NAMALWA (cell line): ENCODE results near the gene GINS2.

Source experiments
- DNase-seq: peaks from one replicate; pipeline ENCODE4 v3.0.0-alpha.2; 2015; ENCODE audit warnings: low spot score

GINS2 gene

GRCh38 chr16:85688586-85689284 is at the start of gene GINS2:
Gene GINS2 (minus strand): TSS chr16:85688954. CDS start chr16:85688898, 56 bp downstream.
- DNase-seq, result peak; percentile 94

DNA sequence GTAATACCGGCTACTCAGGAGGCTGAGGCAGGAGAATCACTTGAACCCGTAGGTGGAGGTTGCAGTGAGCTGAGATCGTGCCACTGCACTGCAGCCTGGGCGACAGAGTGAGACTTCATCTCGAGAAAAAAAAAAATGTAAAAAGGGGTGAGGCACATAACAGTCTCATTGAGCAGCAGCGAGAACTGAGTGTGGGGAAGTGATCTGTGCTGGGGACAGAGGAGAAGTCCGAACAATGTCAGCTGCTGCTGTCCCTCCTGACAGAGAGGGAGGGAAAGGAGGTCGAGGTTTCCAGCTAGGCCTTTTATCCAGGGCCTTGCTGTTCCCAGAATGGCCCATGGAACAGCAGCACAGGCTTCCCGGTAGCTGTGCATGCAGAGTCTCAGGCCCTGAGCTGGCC is 48.2 kb upstream of the GINS2 start:
- DNase-seq, result peak; percentile 53

DNA sequence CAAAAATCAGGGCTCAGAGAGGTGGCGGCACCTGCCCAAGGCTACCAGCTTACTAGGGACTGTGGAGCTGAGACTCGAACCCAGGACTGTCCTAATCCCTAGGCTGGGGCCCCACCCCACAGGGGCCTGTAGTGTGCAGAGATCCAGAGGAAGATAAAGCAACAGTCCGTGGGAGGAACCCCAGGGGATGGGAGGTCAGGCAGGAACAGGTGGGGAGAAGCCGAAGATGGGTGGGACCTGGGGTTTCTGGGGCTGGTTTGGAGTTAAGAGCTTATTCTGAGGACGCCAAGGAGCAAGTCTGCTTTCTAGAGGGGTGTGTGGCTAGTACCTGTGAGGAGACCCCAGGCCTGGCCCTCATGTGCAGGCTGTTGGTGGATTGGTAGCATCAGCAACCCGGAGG is 47.2 kb upstream of the GINS2 start:
- peak; percentile 48 for DNase-seq

GRCh38 chr16:85735225-85735635 is 46.5 kb upstream of the GINS2 start:
- peak; percentile 96 for DNase-seq

DNA sequence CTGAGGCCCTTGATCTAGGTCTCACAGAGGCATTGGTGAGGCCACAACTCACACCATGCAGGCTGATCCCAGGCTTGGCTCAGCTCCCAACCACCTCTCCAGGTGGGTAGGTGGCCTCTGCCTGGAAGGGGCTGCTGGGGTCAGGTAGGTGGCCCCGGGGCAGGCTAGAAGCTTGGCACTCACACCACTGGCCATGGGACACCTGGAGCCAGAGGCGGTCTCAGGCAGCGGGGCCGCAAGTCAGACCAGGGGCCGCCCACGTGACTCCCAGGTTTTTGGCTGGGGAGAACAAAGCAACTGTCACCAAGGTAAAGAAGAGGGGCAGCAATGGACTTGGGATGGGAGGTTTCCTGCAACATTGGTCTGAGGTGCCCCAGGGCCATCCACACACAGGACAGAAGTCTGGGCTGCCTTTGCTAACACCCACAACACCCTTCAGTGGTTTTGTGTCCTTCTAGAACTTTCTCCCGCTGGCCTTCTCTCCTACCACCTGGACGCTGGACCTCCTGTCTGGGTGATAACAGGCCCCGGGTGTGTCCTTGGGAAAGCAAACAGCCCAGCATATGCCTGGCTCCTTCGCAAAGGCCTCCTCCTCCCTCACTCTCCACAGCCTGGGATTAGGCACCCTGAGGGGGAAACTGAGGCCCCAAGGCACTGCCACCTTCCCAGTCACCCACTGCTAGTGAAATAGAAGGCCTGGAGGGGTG is 45.7 kb upstream of the GINS2 start:
- no peak for DNase-seq

GRCh38 chr16:85733839-85734170 is 45.1 kb upstream of the GINS2 start:
- no peak for DNase-seq

DNA sequence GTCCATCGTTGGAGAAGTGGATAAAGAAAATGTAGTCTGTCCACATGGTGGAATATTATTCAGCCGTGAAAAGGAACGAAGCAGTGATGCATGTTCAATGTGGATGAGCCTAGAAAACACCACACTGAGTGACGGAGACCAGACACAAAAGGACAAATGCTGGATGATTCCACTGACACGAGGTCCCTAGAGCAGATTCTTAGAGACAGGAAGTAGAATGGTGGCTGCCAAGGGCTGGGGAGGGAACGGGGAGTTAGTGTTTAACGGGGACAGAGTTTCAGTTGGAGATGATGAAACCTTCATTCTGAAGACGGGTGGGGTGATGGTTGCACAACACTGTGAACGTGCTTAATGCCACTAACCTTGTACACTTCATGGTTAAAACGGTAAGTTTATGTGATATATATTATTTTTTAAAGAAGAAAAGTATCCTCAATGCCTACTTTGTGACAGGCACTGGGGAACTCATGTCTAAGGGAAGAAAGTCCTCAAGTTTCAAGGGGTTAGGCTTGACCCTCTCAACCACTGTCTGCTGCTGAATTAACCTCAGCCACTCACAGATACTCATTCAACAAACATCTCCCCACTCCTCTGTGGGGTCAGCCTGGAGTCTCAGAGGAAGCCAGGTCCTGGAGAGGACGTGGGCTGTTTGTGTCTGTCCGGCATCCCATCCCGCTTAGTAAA is 44.5 kb upstream of the GINS2 start:
- no peak for DNase-seq

- DNase-seq, result peak; percentile 61
These were observed 42.4 kb upstream of the GINS2 start for GRCh38 chr16:85731179-85731578.

- DNase-seq, result no peak
These were observed 41.4 kb upstream of the GINS2 start for GRCh38 chr16:85730186-85730465.

DNA sequence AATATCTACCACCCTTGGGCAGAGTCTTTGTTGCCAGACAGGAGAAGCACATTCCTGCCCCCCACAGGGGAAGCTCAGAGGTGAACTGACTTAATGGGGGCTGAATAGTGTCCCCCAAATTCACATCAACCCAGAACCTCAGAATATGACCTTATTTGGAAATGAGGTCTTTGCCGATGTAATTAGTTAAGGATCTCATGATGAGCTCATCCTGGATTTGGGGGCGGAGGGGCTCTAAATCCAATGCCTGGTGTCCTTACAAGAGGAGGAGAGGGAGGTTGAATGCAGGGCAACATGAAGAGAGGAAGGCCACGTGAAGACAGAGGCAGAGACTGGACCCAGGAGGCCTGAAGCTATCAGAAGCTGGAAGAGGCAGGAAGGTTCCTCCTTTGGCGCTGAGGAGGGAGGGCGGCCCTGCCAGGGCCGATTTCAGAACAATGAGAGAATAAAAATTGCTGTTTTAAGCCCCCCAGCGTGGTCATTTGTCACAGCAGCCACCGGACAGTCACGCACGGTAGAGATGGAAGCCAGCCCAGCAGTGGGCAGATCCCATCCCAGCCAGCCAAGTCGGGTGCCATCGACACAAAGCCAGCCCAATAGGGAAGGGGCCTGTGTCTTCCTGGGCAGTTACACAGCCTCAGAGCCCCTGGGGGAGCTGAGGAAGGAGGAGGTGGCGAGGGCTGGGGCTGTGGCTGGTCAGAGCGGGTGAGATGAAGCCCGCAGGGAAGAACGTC is 40.9 kb upstream of the GINS2 start:
- DNase-seq, result no peak

DNA sequence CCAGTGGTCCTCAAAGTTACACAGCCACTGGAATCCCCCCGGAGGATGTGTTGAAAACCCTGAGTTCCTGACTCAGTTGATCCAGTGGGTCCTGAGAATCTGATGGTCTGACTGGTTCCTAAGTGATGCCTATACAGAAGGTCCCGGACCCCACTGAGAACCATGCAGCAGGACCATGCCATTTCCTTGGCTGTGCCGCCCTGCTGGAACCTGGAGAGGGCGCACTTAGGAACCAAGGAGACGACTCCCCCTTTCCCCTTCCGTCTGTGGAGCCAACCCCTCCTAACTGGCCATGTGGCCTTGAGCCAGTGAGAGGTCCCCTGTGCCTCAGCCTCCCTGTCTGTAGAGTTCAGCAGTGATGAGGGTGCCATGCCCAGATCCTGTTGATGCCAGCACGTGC is 40.1 kb upstream of the GINS2 start:
- DNase-seq, result no peak

DNA sequence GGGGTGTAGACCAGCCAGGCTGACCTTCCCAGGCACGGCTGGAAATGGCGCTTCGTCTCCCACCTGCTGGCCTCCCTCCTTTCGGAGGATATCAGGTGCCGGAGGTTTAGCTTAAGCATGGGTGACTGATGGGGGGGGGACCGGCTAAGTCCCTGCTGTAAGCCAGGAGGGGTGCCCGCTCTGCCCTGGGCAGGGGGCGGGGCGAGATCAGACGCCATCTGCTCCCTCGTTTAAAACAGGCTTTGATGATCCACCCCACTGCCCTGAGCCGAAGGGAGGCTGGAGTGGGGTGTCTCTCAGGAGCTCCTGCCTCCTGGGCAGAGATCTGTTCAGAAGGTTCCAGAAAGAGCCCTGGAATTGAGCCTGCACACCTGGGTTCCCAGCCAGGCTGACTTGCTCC is 36.2 kb upstream of the GINS2 start:
- no peak for DNase-seq

- no peak for DNase-seq
These were observed 35.5 kb upstream of the GINS2 start for GRCh38 chr16:85724126-85724879.

GRCh38 chr16:85722128-85722893 is 33.6 kb upstream of the GINS2 start:
- DNase-seq, result no peak

DNA sequence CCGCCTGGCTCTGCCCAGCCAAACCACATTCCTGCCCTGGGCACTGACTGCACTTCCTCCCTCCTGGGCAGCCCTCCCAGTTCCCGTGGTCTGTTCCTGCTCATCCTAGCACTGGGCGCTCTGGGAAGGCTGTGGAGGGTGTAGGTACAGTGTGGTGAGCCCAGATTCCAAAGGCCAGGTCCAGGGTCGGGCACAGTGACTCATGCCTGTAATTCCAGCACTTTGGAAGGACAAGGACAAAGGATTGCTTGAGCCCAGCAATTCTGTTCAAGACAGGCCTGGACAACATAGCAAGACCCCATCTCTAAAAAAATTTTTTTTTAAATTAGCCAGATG is 31.5 kb upstream of the GINS2 start:
- DNase-seq, result no peak

- DNase-seq, result no peak
These were observed 31.0 kb upstream of the GINS2 start for GRCh38 chr16:85719605-85720301.

GRCh38 chr16:85718682-85719081 is 29.9 kb upstream of the GINS2 start:
- peak; percentile 77 for DNase-seq

DNA sequence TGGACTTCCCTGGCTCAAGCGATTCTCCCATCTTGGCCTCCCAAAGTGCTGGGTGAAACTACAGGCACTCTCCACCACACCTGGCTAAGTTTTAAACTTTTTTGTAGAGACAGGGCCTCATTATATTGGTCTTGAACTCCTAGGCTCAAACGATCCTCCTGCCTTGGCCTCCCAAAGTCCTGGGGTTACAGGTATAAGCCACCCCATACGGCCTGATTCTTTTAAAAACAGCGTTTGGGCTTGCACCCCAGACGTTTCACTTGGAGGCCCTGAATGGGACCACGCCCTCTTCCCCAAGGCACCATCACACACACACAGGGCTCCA is 29.4 kb upstream of the GINS2 start:
- DNase-seq, result no peak

DNA sequence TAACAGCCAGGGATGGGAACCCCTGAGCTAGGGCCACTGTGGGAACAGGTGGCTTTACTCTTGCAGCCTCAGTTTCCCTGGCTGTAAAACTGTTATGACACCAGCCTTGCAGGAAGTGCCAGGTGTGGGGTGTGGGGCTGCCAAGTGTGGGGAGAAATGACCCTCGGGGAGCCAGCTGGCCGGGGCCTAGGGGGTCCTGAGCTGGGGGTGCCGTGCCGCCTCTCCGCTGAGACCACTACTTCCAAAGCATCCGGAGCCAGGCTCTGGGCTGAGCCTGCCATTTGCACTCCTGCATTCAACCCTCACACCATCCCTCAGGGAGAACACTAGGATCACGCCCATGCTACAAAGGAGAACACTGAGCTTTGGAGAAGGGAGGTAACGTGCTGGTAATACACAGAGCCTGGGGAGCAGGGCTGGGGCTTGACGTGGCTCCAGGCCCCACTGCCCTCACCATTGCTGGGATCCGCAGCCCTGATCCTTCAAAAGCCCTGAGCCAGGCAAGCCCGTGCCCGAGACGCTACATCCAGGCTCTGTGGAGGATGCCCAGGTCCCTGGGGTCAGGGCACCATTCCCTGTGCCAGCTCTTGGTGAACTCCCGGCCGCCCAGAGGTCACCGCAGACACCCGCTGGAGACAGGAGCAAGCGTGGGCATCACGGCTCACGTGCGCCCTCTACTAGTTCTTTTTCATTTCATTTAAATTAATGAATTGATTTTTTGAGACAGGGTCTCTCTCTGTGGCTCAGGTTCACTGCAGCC is 28.8 kb upstream of the GINS2 start:
- DNase-seq, result peak; percentile 82

DNA sequence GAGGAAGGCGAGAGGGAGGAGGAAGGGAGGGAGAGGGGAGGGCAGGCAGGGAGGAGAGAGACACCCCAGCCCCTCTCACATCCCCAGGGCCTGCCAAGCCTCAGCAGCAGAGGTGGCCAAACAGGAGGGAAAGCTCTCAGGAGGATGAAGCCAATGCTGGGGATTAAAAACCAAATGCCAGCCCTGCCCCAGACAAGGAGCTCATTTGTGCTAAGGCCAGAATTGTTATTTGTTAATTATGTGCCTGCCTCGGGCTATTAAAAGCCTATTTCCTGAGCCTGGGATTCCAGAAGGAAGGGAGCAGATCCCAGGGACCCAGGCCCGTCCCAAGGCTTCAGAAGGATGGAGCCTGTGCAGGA is 27.9 kb upstream of the GINS2 start:
- no peak for DNase-seq
